GM19395 (cell line): ENCODE results near the gene GBGT1.

Experiments
- ATAC-seq: cut with Tn5 transposase; IDR thresholded peaks from one replicate; pipeline ENCODE4 v1.9.1; 2021; ENCODE audit warnings: mild to moderate bottlenecking, moderate library complexity; ENCODE audit not compliant: unreplicated experiment

Gene GBGT1

GRCh38 chr9:133166392-133166791 is 2.7 kb upstream of the GBGT1 start:
- no peak for ATAC-seq

GRCh38 chr9:133165452-133165730 is 1.7 kb upstream of the GBGT1 start:
- no peak for ATAC-seq

GRCh38 chr9:133164191-133164590 is 477 bp upstream of the GBGT1 start:
- no peak for ATAC-seq

- no peak for ATAC-seq
Measured at GRCh38 chr9:133162861-133163503, 732 bp downstream of the GBGT1 start.

GRCh38 chr9:133161547-133161950 is 2.2 kb downstream of the GBGT1 start:
- ATAC-seq, result no peak

GRCh38 chr9:133160742-133161546 is 2.8 kb downstream of the GBGT1 start:
- ATAC-seq, result no peak

- ATAC-seq, result no peak
Measured at GRCh38 chr9:133158695-133159094, 5.0 kb downstream of the GBGT1 start.

GRCh38 chr9:133155156-133155555 is 8.6 kb downstream of the GBGT1 start:
- ATAC-seq, result no peak

GRCh38 chr9:133154097-133154989 is 9.4 kb downstream of the GBGT1 start:
- ATAC-seq, result no peak

- ATAC-seq, result no peak
Measured at GRCh38 chr9:133153227-133154096, 10.3 kb downstream of the GBGT1 start.

GRCh38 chr9:133151601-133152525 is 11.9 kb downstream of the GBGT1 start:
- no peak for ATAC-seq

GRCh38 chr9:133151041-133151440 is 12.7 kb downstream of the GBGT1 start:
- no peak for ATAC-seq

GRCh38 chr9:133149130-133150015 is 14.3 kb downstream of the GBGT1 start:
- ATAC-seq, result peak; percentile 62

GRCh38 chr9:133148199-133149129 is 15.2 kb downstream of the GBGT1 start:
- peak; percentile 6 for ATAC-seq

- peak; percentile 30 for ATAC-seq
Measured at GRCh38 chr9:133147412-133148198, 16.1 kb downstream of the GBGT1 start.

- ATAC-seq, result no peak
Measured at GRCh38 chr9:133146746-133147411, 16.8 kb downstream of the GBGT1 start.
